B cell (primary cell): Measurements from ENCODE around the gene CAMKV. TPM values are rescaled to one million over a fixed set of nuclear protein-coding genes. Genes with fewer than 3 reads are reported as not detected.

Experiments
- ATAC-seq: fragments of 200-7000 bp; cut with Tn5 transposase; one replicate; pipeline ENCODE4 v1.10.0; 2021; ENCODE audit warnings: low read depth, mild to moderate bottlenecking, moderate number of reproducible peaks, moderate library complexity
- CTCF ChIA-PET: fragments of 350-600 bp; sonication (Branson Sonifier 250); formaldehyde crosslinking; loops from one replicate; lab custom pipeline; 2021; ENCODE audit warnings: antibody characterized with exemption, inconsistent platforms; lab: Charles Lee
- POLR2A ChIA-PET: fragments of 350-600 bp; sonication (Branson Sonifier 250); formaldehyde crosslinking; loops from one replicate; lab custom pipeline; 2021; ENCODE audit warnings: antibody characterized with exemption; lab: Charles Lee
- DNase-seq: peaks from one replicate; pipeline ENCODE4 v3.0.0; 2013
- H2AFZ ChIP-seq: 2 replicates; pipeline ENCODE4 v1.6.1; 2012; ENCODE audit warnings: mild to moderate bottlenecking, low read depth, low read length; ENCODE audit not compliant: insufficient read depth, poor library complexity, severe bottlenecking
- H3K27ac ChIP-seq, 2 donors: 1 replicate in 1 of 2; 2 replicates in 1 of 2; pipeline ENCODE4 v1.5.1; 2012 to 2013; ENCODE audit warnings: low read length in 2 of 2, mild to moderate bottlenecking in 2 of 2, moderate library complexity in 1 of 2
- H3K27me3 ChIP-seq, 4 experiments: fragments of 200-600 bp in 1 of 4; sonication (generic) in 1 of 4; replicated peaks in 1 of 4; 1 replicate in 2 of 4; 2 replicates in 2 of 4; pipeline versions ENCODE4 v1.6.1 to v1.7.0; 2013 to 2016; ENCODE audit warnings: low read length in 3 of 4, mild to moderate bottlenecking in 2 of 4, mixed read lengths in 1 of 4, moderate library complexity in 1 of 4; ENCODE audit not compliant: insufficient read depth in 4 of 4, control insufficient read depth in 3 of 4; ENCODE audit errors: control extremely low read depth in 1 of 4
- H3K36me3 ChIP-seq, 2 experiments: replicated peaks in 1 of 2; 1 replicate in 1 of 2; 2 replicates in 1 of 2; pipeline versions ENCODE4 v1.6.1 to v1.7.1; 2013; ENCODE audit warnings: low read length in 1 of 2; ENCODE audit not compliant: insufficient read depth in 2 of 2, control insufficient read depth in 1 of 2; ENCODE audit errors: control extremely low read depth in 1 of 2, extremely low read depth in 1 of 2
- H3K4me1 ChIP-seq, 2 donors: fragments of 200-600 bp in 1 of 2; sonication (generic) in 1 of 2; 1 replicate in 1 of 2; 2 replicates in 1 of 2; pipeline versions ENCODE4 v1.5.1 to v1.6.1; 2013 to 2017; ENCODE audit warnings: low read length in 2 of 2; ENCODE audit not compliant: control insufficient read depth in 2 of 2, insufficient read depth in 2 of 2
- H3K4me2 ChIP-seq: replicated peaks from 2 replicates; pipeline ENCODE3; 2012; ENCODE audit warnings: mild to moderate bottlenecking, low read depth, low read length; ENCODE audit not compliant: poor library complexity, severe bottlenecking
- H3K4me3 ChIP-seq, 5 experiments: fragments of 200-600 bp in 1 of 5; sonication (generic) in 1 of 5; 1 replicate in 3 of 5; 2 replicates in 2 of 5; pipeline versions ENCODE4 v1.5.1 to v1.7.0; 2011 to 2016; ENCODE audit warnings: low read length in 4 of 5, mild to moderate bottlenecking in 4 of 5, low read depth in 2 of 5, control low read depth in 1 of 5, moderate library complexity in 1 of 5; ENCODE audit not compliant: insufficient read depth in 1 of 5; ENCODE audit errors: control extremely low read depth in 1 of 5, extremely low read depth in 1 of 5
- H3K79me2 ChIP-seq: fragments of 200-600 bp; sonication (generic); one replicate; pipeline ENCODE4 v1.6.0; 2016; ENCODE audit warnings: low read length; ENCODE audit not compliant: control insufficient read depth, insufficient read depth
- H3K9ac ChIP-seq: fragments of 200-600 bp; sonication (generic); 2 replicates; pipeline ENCODE4 v1.6.1; 2017; ENCODE audit warnings: mild to moderate bottlenecking, low read length, moderate library complexity
- H3K9me3 ChIP-seq, 3 donors: one replicate each; pipeline versions ENCODE4 v1.6.1 to v1.7.1; 2013; ENCODE audit warnings: low read length in 2 of 3; ENCODE audit not compliant: control insufficient read depth in 2 of 3, insufficient read depth in 1 of 3; ENCODE audit errors: control extremely low read depth in 1 of 3
- H4K20me1 ChIP-seq: 2 replicates; pipeline ENCODE4 v1.6.0; 2012; ENCODE audit warnings: mild to moderate bottlenecking, low read length; ENCODE audit not compliant: insufficient read depth, control insufficient read depth, poor library complexity, severe bottlenecking
- H3K27ac Mint-ChIP-seq: one replicate; pipeline ENCODE4 v1.8.0; 2021; ENCODE audit warnings: mixed read lengths
- H3K27me3 Mint-ChIP-seq: one replicate; pipeline ENCODE4 v1.8.0; 2021; ENCODE audit warnings: mixed read lengths
- H3K4me1 Mint-ChIP-seq: one replicate; pipeline ENCODE4 v1.8.0; 2021; ENCODE audit warnings: mixed read lengths
- H3K4me3 Mint-ChIP-seq: one replicate; pipeline ENCODE4 v1.8.0; 2021; ENCODE audit warnings: mixed read lengths
- H3K9me3 Mint-ChIP-seq: one replicate; pipeline ENCODE4 v1.8.0; 2022; ENCODE audit warnings: mixed read lengths; ENCODE audit not compliant: insufficient read depth
- CTCF ChIP-seq: fragments of 200-600 bp; IDR thresholded peaks from one replicate; pipeline ENCODE4 v1.8.0; 2022; ENCODE audit warnings: antibody characterized with exemption, mild to moderate bottlenecking
- EZH2 ChIP-seq: IDR thresholded peaks from 2 replicates; pipeline ENCODE4 v1.6.1; 2012; ENCODE audit warnings: borderline replicate concordance, low read depth, mild to moderate bottlenecking, moderate library complexity, low read length; ENCODE audit not compliant: insufficient read depth, poor library complexity, severe bottlenecking
- WGBS: methylation state at CpG from one replicate; pipeline ENCODE4 v1.1.5; 2013; ENCODE audit warnings: missing lambda C conversion rate; ENCODE audit not compliant: insufficient coverage; 5-methylcytosine and 5-hydroxymethylcytosine counted together
- intact Hi-C: fragments of 100-400 bp; cut with micrococcal nuclease; formaldehyde crosslinking; loops from one replicate; pipeline ENCODE4 v1.10.0; 2022
- polyA plus RNA-seq: library from polyadenylated mRNA; depleted of rRNA; stranded (reverse); fragments of >200 nt; gene quantifications from 2 replicates; pipeline ENCODE4 v1.2.3, GENCODE V29; 2012
- total RNA-seq, 2 donors: library from RNA; stranded (reverse); fragments of 120-200 nt in 1 of 2; gene quantifications; 1 replicate in 1 of 2; 2 replicates in 1 of 2; pipeline versions ENCODE4 v1.2.3 to v1.2.4, GENCODE V29; 2013 to 2022

Gene CAMKV
- total and polyA plus RNA-seq, 2 donors (not counting 1 experiment from before 2014, with no cell fraction given): not detected

- Histone ChIP-seq H3K79me2 (no peaks in the 10 kb centered on the region), H3K4me2 (no peak overlapping the region), H3K36me3 (no peaks in the 10 kb centered on the region), H3K9ac (no peak overlapping the region), H2AFZ (no peak overlapping the region), H4K20me1 (no peaks in the 10 kb centered on the region), H3K4me3 (no peak overlapping the region), H3K4me1 (peaks cover 12 to 14% of the 10 kb centered on the region in 2 donors), H3K27ac (no peak overlapping the region), H3K27me3 (peaks cover 0 to 52% (median 16%) of the 10 kb centered on the region in 4 experiments), H3K9me3 (peaks cover 0 to 12% (median 0%) of the 10 kb centered on the region in 3 donors)
- Mint-ChIP-seq H3K27me3 (peaks cover 36% of the 10 kb centered on the region), H3K9me3 (no peaks in the 10 kb centered on the region), H3K4me1 (no peaks in the 10 kb centered on the region), H3K4me3 (no peak overlapping the region), H3K27ac (no peak overlapping the region)
- ATAC-seq: no peak
- intact Hi-C loops: no loop called here
- ChIA-PET POLR2A (no interaction called here), CTCF (interaction anchor here (0.6 kb wide), 1 partner anchor 298 kb away, joined by 4 read pairs; no protein-coding TSS in a partner anchor)
- TF ChIP-seq CTCF: no peak
- no peak for TF ChIP-seq EZH2
- WGBS: 46% methylated on average over 3 of the region's 7 CpGs
- no peak for DNase-seq
These were observed 4.4 kb downstream of the CAMKV start for GRCh38 chr3:49865198-49865784.

GRCh38 chr3:49864505-49864904 lies 5.2 kb downstream of the CAMKV start:
- Histone ChIP-seq H3K9me3 (peaks cover 0 to 12% (median 0%) of the 10 kb centered on the region in 3 donors), H3K27me3 (peaks cover 0 to 45% (median 13%) of the 10 kb centered on the region in 4 experiments)
- CTCF ChIA-PET: no interaction called here

More at GRCh38 chr3:49864505-49864904, 5.2 kb downstream of the CAMKV start:
- no peaks in the 10 kb centered on the region for H4K20me1 ChIP-seq
- POLR2A ChIA-PET: no interaction called here
- intact Hi-C loops: no loop called here
- H3K79me2 ChIP-seq: no peaks in the 10 kb centered on the region
- no peak overlapping the region for H3K9ac ChIP-seq
- DNase-seq (no peak), ATAC-seq (no peak)
- no peak overlapping the region for H3K27ac ChIP-seq
- Mint-ChIP-seq H3K27me3 (peaks cover 32% of the 10 kb centered on the region), H3K4me1 (no peaks in the 10 kb centered on the region), H3K4me3 (no peak overlapping the region), H3K9me3 (no peaks in the 10 kb centered on the region), H3K27ac (no peak overlapping the region)
- no peak overlapping the region for H3K4me2 ChIP-seq
- H2AFZ ChIP-seq: no peak overlapping the region
- H3K4me1 ChIP-seq: peaks cover 7% of the 10 kb centered on the region in 2 donors
- H3K36me3 ChIP-seq: no peaks in the 10 kb centered on the region
- H3K4me3 ChIP-seq: no peak overlapping the region
- 78% methylated on average over 5 of the region's 5 CpGs for WGBS
- TF ChIP-seq CTCF: no peak
- TF ChIP-seq EZH2: no peak
